WTC11 (cell line): ENCODE results near the gene GPR61. TPM values are rescaled to one million over a fixed set of nuclear protein-coding genes. Genes with fewer than 3 reads are reported as not detected.
A peak's percentile ranks its signal among the peaks of the same experiment; 100 is the strongest.

ENCODE experiments used
- ATAC-seq: fragments of 200-7000 bp; cut with Tn5 transposase; 2 replicates; pipeline ENCODE4 v1.10.0; 2021; ENCODE audit warnings: mild to moderate bottlenecking, moderate library complexity
- CTCF ChIA-PET: fragments of 300-600 bp; sonication (Branson Sonifier 250); formaldehyde crosslinking; loops from one replicate; lab custom pipeline; 2021; ENCODE audit warnings: antibody characterized with exemption; lab: Charles Lee
- POLR2A ChIA-PET: fragments of 350-600 bp; sonication (Branson Sonifier 250); formaldehyde crosslinking; loops from one replicate; lab custom pipeline; 2021; ENCODE audit warnings: antibody characterized with exemption; lab: Charles Lee
- DNase-seq: peaks from one replicate; pipeline ENCODE4 v3.0.0; 2021; ENCODE audit warnings: low spot score
- H3K27ac Mint-ChIP-seq: 2 replicates; pipeline ENCODE4 v1.8.0; 2021; ENCODE audit warnings: mixed read lengths
- H3K27me3 Mint-ChIP-seq: 2 replicates; pipeline ENCODE4 v1.8.0; 2021; ENCODE audit warnings: low read depth, mild to moderate bottlenecking, moderate library complexity, mixed read lengths
- H3K36me3 Mint-ChIP-seq: 2 replicates; pipeline ENCODE4 v1.8.0; 2021; ENCODE audit warnings: mixed read lengths
- H3K4me1 Mint-ChIP-seq: 2 replicates; pipeline ENCODE4 v1.8.0; 2022; ENCODE audit warnings: mixed read lengths
- H3K4me3 Mint-ChIP-seq: 2 replicates; pipeline ENCODE4 v1.8.0; 2021; ENCODE audit warnings: mild to moderate bottlenecking, moderate library complexity, mixed read lengths
- H3K9me3 Mint-ChIP-seq: 2 replicates; pipeline ENCODE4 v1.8.0; 2021; ENCODE audit warnings: mixed read lengths
- AFF4 ChIP-seq: sonication (generic); formaldehyde crosslinking; IDR thresholded peaks from 2 replicates; pipeline ENCODE4 v1.8.1; 2023; ENCODE audit warnings: mild to moderate bottlenecking, missing genetic modification reagents, borderline replicate concordance
- ARID4B ChIP-seq: sonication (generic); formaldehyde crosslinking; IDR thresholded peaks from 2 replicates; pipeline ENCODE4 v1.8.0; 2023; ENCODE audit warnings: missing genetic modification reagents, mild to moderate bottlenecking, borderline replicate concordance
- CREM ChIP-seq: sonication (generic); formaldehyde crosslinking; IDR thresholded peaks from 2 replicates; pipeline ENCODE4 v1.8.1; 2022; ENCODE audit warnings: mild to moderate bottlenecking, missing genetic modification reagents, moderate library complexity
- CTCF ChIP-seq: fragments of 200-600 bp; IDR thresholded peaks from 2 replicates; pipeline ENCODE4 v1.8.0; 2022; ENCODE audit warnings: antibody characterized with exemption
- E2F5 ChIP-seq: sonication (generic); formaldehyde crosslinking; IDR thresholded peaks from 2 replicates; pipeline ENCODE4 v1.8.1; 2022; ENCODE audit warnings: mild to moderate bottlenecking, moderate library complexity, missing genetic modification reagents
- FOXJ3 ChIP-seq: sonication (generic); formaldehyde crosslinking; IDR thresholded peaks from 2 replicates; pipeline ENCODE4 v1.9.0; 2021; ENCODE audit warnings: missing genetic modification reagents, mild to moderate bottlenecking, borderline replicate concordance
- FOXK1 ChIP-seq: sonication (generic); formaldehyde crosslinking; IDR thresholded peaks from 2 replicates; pipeline ENCODE4 v1.8.0; 2022; ENCODE audit warnings: mild to moderate bottlenecking, moderate library complexity, missing genetic modification reagents
- FOXP1 ChIP-seq: sonication (generic); formaldehyde crosslinking; IDR thresholded peaks from 2 replicates; pipeline ENCODE4 v1.8.0; 2022; ENCODE audit warnings: missing genetic modification reagents, mild to moderate bottlenecking, moderate library complexity, borderline replicate concordance
- FOXP4 ChIP-seq: sonication (generic); formaldehyde crosslinking; IDR thresholded peaks from 2 replicates; pipeline ENCODE4 v1.8.0; 2022; ENCODE audit warnings: mild to moderate bottlenecking, missing genetic modification reagents
- GABPB1 ChIP-seq: sonication (generic); formaldehyde crosslinking; IDR thresholded peaks from 2 replicates; pipeline ENCODE4 v1.8.1; 2023; ENCODE audit warnings: mild to moderate bottlenecking, missing genetic modification reagents
- MAX ChIP-seq: sonication (generic); formaldehyde crosslinking; IDR thresholded peaks from 2 replicates; pipeline ENCODE4 v1.8.0; 2022; ENCODE audit warnings: mild to moderate bottlenecking, missing genetic modification reagents
- MLX ChIP-seq: sonication (generic); formaldehyde crosslinking; IDR thresholded peaks from 2 replicates; pipeline ENCODE4 v1.8.1; 2023; ENCODE audit warnings: mild to moderate bottlenecking, missing genetic modification reagents, moderate library complexity
- MYBL2 ChIP-seq: sonication (generic); formaldehyde crosslinking; IDR thresholded peaks from 2 replicates; pipeline ENCODE4 v1.8.1; 2023; ENCODE audit warnings: mild to moderate bottlenecking, moderate library complexity, missing genetic modification reagents
- NFYB ChIP-seq: sonication (generic); formaldehyde crosslinking; conservative IDR thresholded peaks from 2 replicates; pipeline ENCODE4 v1.8.0; 2022; ENCODE audit warnings: low read depth, missing genetic modification reagents
- OVOL2 ChIP-seq: fragments of 250-450 bp; sonication (Bioruptor Pico); IDR thresholded peaks from 2 replicates; pipeline ENCODE4 v1.9.0; 2021; ENCODE audit warnings: mild to moderate bottlenecking, borderline replicate concordance
- RORB ChIP-seq: fragments of 250-450 bp; sonication (Bioruptor Pico); IDR thresholded peaks from 2 replicates; pipeline ENCODE4 v1.9.0; 2021; ENCODE audit warnings: mild to moderate bottlenecking
- SP1 ChIP-seq: sonication (generic); formaldehyde crosslinking; conservative IDR thresholded peaks from 2 replicates; pipeline ENCODE4 v1.8.1; 2022; ENCODE audit warnings: missing genetic modification reagents
- ZMAT4 ChIP-seq: fragments of 250-450 bp; sonication (Bioruptor Pico); IDR thresholded peaks from 2 replicates; pipeline ENCODE4 v1.9.0; 2021; ENCODE audit warnings: mild to moderate bottlenecking
- ZNF138 ChIP-seq: sonication (generic); formaldehyde crosslinking; conservative IDR thresholded peaks from 2 replicates; pipeline ENCODE4 v1.8.1; 2022; ENCODE audit warnings: mild to moderate bottlenecking, moderate library complexity, missing genetic modification reagents
- ZNF219 ChIP-seq: sonication (generic); formaldehyde crosslinking; IDR thresholded peaks from 2 replicates; pipeline ENCODE4 v1.8.0; 2023; ENCODE audit warnings: missing genetic modification reagents, mild to moderate bottlenecking, borderline replicate concordance
- ZNF423 ChIP-seq: fragments of 250-450 bp; sonication (Bioruptor Pico); IDR thresholded peaks from 2 replicates; pipeline ENCODE4 v2.1.2; 2022; ENCODE audit warnings: mild to moderate bottlenecking, moderate library complexity
- ZNF671 ChIP-seq: fragments of 250-450 bp; sonication (Bioruptor Pico); IDR thresholded peaks from 2 replicates; pipeline ENCODE4 v1.8.0; 2021; ENCODE audit warnings: mild to moderate bottlenecking
- total RNA-seq: library from RNA; stranded (reverse); gene quantifications from 3 replicates; pipeline ENCODE4 v1.2.3, GENCODE V29; 2021

The GPR61 gene
- total RNA-seq, 1 experiment from 2014 or later: 0.42 TPM

- H3K4me1 Mint-ChIP-seq: peaks cover 22% of the 10 kb centered on the region
- no peaks in the 10 kb centered on the region for H3K9me3 Mint-ChIP-seq
- H3K27ac Mint-ChIP-seq: 0 out of 2 replicates have a peak within 1 kb of the TSS, but pooled peaks have one; percentile 60
- peak; percentile 90 for DNase-seq
- no peaks in the 10 kb centered on the region for H3K27me3 Mint-ChIP-seq
- peak within 1 kb of the TSS; percentile 90 for H3K4me3 Mint-ChIP-seq
- ChIA-PET CTCF (interaction anchor here (0.7 to 13.8 kb wide), 27 partner anchors 9 to 491 kb away, joined by 3 to 740 read pairs (median 4); partner anchors contain the start of genes AHCYL1, AMIGO1, ATXN7L2 and GNAI3), POLR2A (interaction anchor here (0.6 to 0.8 kb wide), 3 partner anchors 36 to 66 kb away, joined by 3 to 5 read pairs (median 3); partner anchors contain the start of gene GNAI3)
- peak; percentile 81 for ATAC-seq
- H3K36me3 Mint-ChIP-seq: no peaks in the 10 kb centered on the region
- TF ChIP-seq E2F5 (CRISPR knock-in tag) (peak; percentile 63; the same call in 1 of the 2 replicates), FOXK1 (CRISPR knock-in tag) (peak; percentile 67; the same call in 1 of the 2 replicates), ZNF138 (CRISPR knock-in tag) (no peak), FOXP4 (CRISPR knock-in tag) (peak; percentile 39; the same call in 1 of the 2 replicates), MAX (CRISPR knock-in tag) (peak; percentile 78), ZNF423 (CRISPR knock-in tag) (peak; percentile 15; the same call in 1 of the 2 replicates), ZMAT4 (CRISPR knock-in tag) (no peak), ZNF219 (CRISPR knock-in tag) (no peak), NFYB (CRISPR knock-in tag) (no peak), RORB (CRISPR knock-in tag) (no peak), ZNF671 (no peak), SP1 (CRISPR knock-in tag) (peak; percentile 90), AFF4 (CRISPR knock-in tag) (peak; percentile 66; the same call in 1 of the 2 replicates), FOXP1 (CRISPR knock-in tag) (peak; percentile 51; the same call in 1 of the 2 replicates), ARID4B (peak; percentile 83; the same call in 1 of the 2 replicates), CTCF (peak; percentile 84), FOXJ3 (no peak), CREM (CRISPR knock-in tag) (peak; percentile 72; the same call in 1 of the 2 replicates), OVOL2 (CRISPR knock-in tag) (no peak), MYBL2 (CRISPR knock-in tag) (peak; percentile 81; the same call in 1 of the 2 replicates), GABPB1 (peak; percentile 38; the same call in 1 of the 2 replicates), MLX (CRISPR knock-in tag) (no peak)
Measured at GRCh38 chr1:109493805-109494539, 45.7 kb upstream of the GPR61 start, which contains the start of gene CYB561D1. CYB561D1 (plus strand) TSS chr1:109494094; CDS start chr1:109494140, 46 bp downstream.
